ENCODE measurements around the gene MED10.

The MED10 gene

GRCh38 chr5:6398570-6399230 is 20.4 kb upstream of the MED10 start:
- no peak for DNase-seq

GRCh38 chr5:6397536-6398269 is 19.4 kb upstream of the MED10 start:
- no peak for DNase-seq

GRCh38 chr5:6396836-6397535 is 18.6 kb upstream of the MED10 start:
- no peak for DNase-seq

GRCh38 chr5:6396043-6396442 is 17.7 kb upstream of the MED10 start:
- DNase-seq, result no peak

- DNase-seq, result no peak
Observed at GRCh38 chr5:6395621-6396020, 17.3 kb upstream of the MED10 start.

- no peak for DNase-seq
Observed at GRCh38 chr5:6395102-6395445, 16.7 kb upstream of the MED10 start.

GRCh38 chr5:6394429-6395101 is 16.2 kb upstream of the MED10 start:
- DNase-seq, result no peak

- no peak for DNase-seq
Observed at GRCh38 chr5:6393596-6394194, 15.3 kb upstream of the MED10 start.

- no peak for DNase-seq
Observed at GRCh38 chr5:6392561-6392960, 14.2 kb upstream of the MED10 start.

- DNase-seq, result no peak
Observed at GRCh38 chr5:6391151-6391550, 12.8 kb upstream of the MED10 start.

GRCh38 chr5:6389946-6390530 is 11.7 kb upstream of the MED10 start:
- DNase-seq, result no peak

GRCh38 chr5:6389397-6389796 is 11.1 kb upstream of the MED10 start:
- no peak for DNase-seq

- DNase-seq, result no peak
Observed at GRCh38 chr5:6387970-6388369, 9.6 kb upstream of the MED10 start.

- DNase-seq, result no peak
Observed at GRCh38 chr5:6386271-6386670, 7.9 kb upstream of the MED10 start.

- no peak for DNase-seq
Observed at GRCh38 chr5:6384856-6385255, 6.5 kb upstream of the MED10 start.

GRCh38 chr5:6383376-6383775 is 5.0 kb upstream of the MED10 start:
- DNase-seq, result no peak

- DNase-seq, result no peak
Observed at GRCh38 chr5:6379246-6379645, 899 bp upstream of the MED10 start.

- no peak for DNase-seq
Observed at GRCh38 chr5:6378766-6379103, 388 bp upstream of the MED10 start.

- no peak for DNase-seq
Observed at GRCh38 chr5:6377582-6377904, 804 bp downstream of the MED10 start.

- DNase-seq, result no peak
Observed at GRCh38 chr5:6376974-6377520, 1.3 kb downstream of the MED10 start.

- no peak for DNase-seq
Observed at GRCh38 chr5:6373081-6373846, 5.1 kb downstream of the MED10 start.
